ENCODE measurements around the gene HS3ST1.

Gene HS3ST1

DNA sequence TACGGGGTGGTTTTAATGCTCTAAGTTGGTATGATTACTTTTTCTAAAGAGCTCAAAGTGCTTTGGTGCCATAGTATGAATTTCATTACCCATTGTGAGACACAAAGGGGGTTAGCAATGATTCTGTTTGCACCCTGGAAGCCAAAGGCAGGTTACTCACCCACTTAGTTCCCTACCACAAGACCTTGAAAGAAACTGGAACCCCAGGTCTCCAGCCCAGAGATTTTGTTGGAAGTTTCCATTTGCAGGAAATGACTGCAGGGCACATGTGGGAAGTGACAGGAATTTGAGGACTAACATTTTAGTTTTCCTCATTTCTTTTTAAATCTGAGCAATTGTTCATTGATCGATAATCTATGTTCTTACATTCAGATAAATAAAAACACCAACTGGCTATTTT lies 1.8 kb upstream of the HS3ST1 start:
- no peak for DNase-seq

DNA sequence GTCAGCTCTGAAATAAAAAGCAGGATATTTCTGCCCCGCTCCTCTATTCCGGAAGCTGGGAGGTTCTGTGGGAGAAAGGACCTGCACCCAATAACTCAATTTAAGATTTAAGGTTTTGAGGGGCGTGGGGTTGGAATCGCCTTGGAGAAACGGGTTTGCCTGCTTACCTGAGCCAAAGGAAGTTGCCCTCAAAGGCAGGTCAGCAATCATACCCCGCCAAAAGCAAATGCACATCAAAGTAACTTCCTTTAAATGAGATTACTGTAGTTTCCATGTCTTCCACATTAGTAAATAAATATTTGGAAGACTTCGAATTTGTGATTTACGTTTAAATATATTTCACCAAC lies 978 bp upstream of the HS3ST1 start:
- DNase-seq: no peak

DNA sequence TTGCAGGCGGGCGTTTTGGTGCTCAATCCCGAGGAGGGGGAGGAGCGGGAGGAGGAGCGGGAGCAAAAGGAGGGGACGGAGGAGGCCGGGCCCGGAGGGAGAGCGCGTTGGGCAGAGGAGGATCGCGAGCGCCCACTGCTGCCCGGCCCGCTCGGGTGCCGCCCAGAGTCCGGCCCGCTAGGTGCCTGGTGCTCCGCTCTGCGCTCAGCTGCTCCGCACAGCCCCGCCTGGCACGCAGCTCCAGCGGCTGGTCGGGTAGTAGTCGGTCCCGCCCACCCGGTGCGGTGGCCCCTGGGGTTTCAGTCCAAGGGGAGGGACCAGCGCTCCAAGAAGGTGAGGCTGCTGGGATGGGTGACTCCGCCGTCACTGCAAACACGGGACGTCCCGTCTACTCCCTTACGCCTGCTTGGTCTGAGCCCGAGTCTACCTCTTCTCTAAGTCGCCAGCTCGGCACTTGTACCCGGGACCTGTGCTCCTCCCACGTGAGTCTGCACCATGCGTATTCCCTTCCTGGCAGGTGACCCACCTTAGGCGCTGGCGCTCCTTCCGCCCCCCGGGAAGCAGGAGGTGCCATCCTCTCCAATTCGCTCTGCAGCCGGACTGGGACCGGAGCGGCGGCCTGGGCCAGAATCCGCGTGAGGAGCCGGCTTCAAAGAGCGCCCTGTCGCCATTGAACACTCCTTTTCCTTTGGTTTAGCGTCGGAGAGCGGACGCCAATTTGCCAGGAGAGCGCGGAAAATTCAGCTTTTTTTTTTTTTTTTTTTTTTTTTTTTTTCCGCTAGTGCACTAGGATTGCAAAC lies 405 bp upstream of the HS3ST1 start:
- DNase-seq: peak; percentile 77

DNA sequence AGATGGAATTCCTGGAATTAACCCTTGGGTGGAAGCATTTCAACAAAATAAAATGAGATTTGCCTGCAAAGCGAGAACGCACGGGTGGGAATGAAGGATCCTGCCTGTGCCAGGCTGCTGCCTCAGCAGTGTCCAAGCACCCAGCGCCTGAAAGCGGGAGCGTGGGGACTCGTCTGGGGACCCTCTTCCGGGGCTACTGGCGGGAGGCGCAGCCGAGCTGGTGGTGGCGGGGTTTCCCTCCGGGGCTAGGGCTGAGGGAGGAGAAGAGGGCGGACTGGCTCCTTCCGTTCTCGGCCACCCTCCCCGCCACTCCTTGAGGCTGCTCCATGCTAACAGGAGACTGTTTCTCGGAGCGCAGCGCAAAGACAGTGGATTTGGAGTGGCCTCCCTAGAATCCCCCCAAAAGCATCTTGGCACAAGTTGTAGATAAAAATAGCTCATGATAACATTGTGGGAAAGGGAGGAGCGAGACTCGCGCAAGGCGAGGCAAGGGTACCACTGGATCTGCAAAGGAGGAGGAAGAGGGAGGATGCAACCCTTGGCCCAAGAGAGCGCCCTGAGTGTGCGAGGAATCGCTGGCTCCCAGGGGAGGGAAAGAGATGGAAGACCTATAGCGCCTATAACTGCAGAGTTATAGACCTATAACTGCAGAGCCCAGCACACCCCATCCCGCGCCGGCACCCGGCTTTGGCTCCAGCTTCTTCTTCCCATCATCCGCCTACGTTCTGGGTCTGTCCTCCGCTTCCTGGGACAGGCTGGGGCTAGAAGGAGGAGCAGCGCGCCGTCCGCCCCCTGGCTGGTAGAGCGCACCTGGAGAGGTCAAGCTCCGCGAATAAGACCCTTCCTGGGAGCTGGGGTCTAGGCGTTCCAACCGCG lies 1.3 kb downstream of the HS3ST1 start:
- no peak for DNase-seq

DNA sequence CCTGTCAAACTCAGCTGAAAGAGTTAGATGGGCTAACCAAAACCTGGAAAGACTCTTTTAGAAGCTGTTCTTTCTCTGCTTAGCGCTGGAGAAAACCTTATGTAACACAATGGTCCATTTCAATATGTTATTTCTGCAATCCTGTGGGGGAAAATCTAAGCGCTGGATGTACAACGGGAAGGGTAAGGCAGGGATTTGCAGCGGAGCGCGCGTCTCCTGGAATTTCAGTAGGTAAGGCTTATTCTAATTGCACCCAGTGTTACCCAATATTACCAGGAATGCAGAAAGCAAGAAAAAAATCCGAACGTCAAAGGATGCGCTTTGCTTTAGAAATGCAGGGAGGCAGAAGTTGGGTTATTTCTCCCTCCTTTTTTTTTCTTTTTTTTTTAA lies 2.0 kb downstream of the HS3ST1 start:
- no peak for DNase-seq

DNA sequence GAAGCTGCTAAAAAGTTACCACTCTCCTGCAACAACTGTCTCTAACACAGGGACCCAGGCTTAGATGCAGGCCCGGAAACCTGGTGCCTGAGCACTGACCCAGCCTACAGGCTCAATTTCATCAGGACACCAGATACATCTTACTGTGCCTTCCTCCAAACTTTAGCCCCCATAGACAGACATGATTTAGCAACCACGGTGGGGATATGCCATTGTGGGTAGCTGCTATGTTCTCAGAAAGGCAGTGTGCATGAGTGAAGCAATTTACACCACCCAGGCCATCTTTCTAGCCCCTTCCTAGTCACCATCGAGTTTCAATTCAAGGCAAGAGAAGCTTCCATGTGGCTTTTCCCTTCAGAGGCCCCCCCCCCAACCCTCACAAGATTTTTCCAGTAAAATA lies 2.7 kb downstream of the HS3ST1 start:
- DNase-seq: no peak

DNA sequence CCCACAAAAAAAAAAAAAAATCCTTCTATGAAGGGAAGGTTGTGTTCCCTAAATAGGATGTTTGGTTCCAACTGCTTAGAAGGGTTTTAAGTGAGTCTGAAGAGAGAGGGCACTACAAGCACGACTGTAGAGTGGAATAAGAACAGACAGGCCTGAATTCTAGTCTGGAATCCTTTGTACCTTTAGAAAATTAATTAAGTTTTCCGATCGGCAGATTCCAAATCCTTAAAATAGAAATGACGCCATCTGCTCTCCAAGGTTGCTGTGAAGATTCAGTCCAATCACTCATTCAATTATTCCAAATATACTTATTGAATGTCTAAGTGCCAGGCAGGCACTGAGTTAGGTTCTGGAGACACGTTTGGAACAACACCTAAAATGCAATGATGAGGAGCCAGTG lies 3.8 kb downstream of the HS3ST1 start:
- no peak for DNase-seq

DNA sequence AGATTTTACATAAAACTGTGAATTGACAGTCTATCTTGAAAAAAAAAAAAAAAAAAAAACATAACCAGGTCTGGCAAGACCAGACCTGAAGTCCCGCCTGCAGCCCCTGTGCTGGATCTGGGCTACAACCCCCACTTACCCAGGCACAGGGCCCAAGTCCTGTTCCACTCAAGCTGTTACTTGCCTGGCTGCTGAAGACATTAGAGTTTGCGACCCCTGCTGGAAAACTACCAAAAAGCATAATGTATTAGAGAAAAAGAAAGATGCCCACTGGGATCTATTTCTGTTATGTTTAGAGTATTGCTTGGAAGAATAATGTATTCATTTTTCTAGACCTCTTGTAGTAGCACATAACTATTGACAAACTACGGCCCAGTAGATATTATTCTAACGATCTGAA lies 4.7 kb downstream of the HS3ST1 start:
- DNase-seq: no peak

DNA sequence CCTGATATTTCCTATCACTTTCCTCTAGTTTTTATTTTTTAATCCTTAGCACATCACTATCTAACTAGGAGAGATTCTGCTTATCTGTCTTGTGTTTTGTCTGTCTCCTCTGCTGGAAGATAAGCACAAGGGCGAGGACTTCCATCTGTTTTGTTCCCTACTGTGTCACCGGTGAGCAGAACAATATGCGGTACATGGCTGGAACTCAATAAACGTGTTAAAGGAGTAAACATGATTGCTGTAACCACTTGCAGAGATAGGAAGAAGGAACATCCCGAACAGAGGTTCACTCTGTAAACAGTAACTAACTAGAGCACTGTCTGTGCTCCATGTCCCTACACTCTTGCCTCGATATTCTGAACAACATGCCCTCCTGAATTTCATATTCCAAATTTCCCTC lies 5.2 kb downstream of the HS3ST1 start:
- no peak for DNase-seq

DNA sequence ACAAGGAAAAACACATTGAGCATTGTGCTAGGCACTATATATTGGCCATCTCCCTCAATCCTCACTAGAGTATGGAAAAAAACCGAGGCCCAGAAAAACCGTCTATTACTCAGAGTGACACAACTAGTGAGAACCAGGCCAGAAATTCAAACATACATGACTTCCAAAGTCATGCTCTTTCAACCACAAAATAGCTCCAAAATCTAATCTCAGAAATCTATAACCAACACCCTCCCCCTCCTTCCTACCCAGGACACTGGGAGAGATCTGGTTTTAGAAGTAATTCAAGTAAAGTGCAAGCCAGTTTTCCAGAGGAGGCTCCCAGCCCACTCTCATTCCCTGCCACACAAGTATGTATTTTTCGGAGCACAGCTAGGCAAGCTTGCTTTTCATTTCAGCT lies 7.6 kb downstream of the HS3ST1 start:
- DNase-seq: no peak

DNA sequence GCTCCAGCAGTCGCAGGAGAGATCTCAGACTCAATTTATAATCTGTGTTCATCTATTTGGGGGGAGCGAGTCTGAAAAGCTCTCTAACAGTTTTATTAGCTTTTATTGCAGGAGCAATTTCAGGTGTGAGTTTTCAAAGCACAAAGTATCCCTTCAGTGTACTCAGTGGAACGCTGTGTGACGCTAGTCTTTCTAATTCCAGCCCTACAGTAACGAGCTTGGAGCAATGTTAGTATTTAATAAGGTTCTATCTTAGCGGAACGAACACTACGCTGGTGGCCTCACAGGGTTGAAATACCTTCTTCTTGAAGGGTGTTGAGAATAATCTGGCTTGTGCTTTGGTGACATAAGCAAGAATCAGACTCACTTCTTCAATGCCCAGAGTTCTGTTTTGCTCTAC lies 8.4 kb downstream of the HS3ST1 start:
- peak; percentile 32 for DNase-seq

DNA sequence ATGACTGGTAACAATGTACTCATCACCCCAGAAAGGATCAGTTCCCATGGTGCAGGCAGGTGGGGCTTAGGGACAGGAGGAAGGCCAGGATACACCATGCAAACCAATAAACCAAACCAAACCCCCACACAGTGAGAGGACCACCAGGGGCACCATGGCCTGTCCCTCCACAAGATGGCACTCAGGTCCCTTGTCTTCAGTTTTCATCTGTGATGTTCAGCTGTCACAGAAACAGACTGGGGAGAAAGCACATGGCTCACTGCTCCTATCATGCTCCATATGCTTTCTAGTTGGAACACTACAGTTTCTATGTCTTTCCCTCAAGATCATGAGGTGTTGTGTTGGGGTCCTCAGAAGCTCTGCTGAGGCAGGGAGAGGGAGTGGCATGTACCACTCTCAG lies 10.1 kb downstream of the HS3ST1 start:
- DNase-seq: no peak

DNA sequence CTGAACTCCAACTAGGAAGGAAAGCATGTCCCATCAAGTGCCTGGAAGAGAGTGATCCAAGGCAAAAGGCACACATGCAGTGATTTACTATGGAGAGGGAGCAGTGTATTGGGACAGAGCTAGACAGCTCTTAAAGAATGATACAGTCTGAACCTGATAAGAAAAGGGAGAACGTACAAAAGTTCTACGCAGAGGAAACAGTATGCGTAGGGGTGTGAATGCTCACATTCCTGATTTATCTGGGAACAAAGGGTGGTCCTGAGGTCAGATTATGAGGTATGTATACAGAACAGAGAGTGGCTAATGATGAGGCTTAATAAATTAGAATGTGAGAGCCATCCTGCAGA lies 12.0 kb downstream of the HS3ST1 start:
- no peak for DNase-seq

DNA sequence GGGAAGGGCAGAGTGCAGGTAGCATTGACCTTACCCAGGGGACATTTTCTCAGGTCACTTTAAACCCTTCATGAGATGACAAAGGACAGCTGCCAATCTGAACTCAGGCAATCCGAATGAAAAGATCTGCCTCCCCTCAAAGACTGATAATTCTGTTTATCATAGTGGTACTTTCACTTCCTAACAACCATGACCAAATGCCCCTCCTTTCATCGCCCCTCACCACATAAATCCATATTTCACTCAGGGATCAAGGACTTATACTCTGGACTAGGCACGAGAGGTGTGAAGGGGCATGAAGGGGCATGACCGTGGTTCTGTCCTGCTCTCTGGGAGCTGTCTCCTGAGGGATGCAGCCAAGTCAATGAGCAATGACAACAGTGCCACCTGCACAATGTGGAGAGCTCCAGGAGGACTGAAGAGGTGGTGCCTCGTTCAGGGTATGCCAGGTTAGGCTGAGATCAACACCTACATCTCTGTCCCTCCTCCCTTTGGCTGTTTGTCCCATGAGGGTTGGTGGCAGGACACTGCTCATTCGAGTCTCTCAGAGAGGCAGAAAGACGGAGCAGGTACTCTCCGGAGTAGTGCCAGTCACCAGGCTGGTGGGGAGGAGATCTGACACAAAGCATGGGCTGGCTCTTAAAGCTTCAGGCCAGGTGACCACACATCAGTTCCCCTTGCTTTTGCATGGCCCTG lies 12.5 kb downstream of the HS3ST1 start:
- DNase-seq: peak; percentile 37

DNA sequence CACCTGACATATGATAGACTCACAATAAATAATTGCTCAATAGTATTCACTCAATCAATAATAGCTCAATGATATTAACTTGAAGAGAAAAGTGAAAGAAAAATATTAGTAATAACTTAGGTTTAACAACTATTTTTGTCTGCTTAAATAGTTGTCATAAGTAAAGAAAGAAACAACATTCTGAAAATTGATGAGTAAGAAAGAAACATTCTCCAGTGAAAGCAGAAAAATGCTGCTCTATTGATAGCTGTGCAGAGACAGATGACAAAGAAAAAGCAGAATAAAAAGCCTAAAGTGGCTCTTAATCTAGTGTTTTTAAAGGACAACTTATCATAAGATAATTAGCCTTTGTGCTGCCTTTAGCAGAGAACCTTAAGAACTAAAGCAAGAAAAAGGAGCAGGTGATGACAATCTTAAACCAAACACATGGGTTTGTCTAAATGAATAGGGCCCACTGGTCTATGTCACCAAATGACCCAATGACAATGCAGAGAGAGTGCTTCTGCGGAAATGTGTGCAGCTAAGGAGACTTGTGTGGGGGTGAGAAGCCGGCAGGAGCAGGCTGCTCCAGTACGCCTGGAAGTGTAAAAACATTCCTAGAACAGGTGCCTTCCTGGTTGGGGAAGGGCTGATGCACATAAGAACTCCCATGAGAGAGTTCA lies 13.2 kb downstream of the HS3ST1 start:
- DNase-seq: peak; percentile 47

DNA sequence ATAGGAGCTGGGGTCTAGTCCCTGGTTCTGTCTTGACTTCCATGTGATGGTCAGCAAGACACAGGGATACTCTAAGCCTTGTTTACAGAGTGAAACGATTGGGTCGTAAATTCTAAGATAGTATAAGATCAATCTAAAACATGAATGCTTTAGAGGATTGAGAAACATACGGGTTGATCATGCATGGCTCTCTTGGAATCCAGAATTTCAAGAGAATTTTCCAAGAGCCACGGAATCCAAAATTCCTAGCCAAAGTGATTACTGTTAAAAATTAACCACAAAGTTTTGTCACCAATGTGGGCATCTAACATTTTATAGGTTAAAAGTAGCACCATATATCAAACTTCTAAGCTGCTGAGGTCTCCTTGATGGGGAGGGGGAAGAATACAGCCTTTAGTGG lies 16.5 kb downstream of the HS3ST1 start:
- no peak for DNase-seq

DNA sequence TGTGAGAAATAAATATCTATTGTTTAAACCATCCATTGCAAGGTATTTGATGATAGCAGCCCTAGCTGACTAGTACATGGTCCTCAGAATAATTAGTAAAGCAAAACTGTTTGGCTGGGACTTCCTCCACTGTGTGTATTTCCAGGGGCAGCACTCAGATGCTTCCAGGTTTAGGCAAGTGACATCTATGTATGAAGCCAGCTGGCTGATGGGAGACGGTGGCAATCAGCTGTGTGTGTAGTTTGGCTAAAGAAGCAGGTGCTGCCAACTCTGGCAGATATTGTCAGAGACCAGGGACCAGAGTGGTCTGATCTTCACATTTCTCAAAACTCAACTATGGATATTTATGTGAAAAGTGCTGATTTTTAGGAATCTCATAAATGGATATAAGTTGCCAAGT lies 19.1 kb downstream of the HS3ST1 start:
- DNase-seq: no peak

DNA sequence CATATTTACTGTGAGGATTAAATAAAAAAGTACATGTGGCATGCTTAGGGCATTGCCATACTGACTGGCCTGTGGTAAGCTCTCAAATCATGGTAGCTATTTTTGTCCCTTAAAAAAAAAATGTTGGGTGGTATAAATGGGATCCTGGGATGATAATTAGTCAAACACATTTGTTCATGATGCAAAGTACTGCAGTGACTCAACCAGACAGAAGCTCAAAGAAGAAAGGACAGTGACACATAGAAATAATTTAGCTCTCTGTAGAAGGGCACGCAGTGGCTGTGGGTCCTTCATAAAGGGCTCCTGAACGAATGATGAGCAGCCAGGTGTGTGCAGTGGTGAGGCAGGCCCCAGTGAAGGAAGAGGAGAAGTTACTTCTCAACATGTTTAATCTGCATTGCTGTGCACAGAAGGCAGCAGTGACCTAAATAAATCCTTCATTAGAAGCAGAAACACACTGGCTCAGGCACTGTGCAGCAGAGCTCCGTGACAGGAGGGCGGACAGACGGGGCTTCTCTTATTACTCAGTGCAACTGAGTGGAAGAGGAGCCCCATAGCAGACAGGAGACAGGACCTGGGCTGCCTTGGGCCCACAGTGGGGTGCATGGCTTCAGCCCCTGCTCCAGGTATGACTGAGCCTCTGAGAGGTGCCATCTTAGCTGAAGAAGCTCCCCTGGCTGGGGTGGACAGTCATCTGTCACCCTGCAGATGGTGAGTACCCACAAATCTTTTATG lies 20.3 kb downstream of the HS3ST1 start:
- DNase-seq: no peak

DNA sequence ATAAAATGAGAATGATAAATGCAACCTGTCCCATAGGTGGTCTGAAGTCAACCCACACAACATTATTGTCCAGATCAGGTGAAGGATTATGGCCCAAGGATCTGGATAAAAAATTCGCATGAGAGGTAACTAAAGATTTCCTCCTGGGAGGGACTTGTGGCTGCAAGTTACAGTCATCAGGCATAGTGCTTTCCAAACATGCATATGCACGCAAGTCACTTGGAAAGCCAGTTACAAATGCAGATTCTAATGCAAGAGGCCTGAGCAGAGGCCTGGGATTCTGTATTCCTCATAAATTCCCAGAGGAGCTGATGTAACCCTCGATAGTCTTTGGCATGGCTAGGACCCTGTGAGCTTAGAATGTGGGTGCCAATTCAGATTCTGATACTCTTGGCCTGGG lies 21.1 kb downstream of the HS3ST1 start:
- DNase-seq: no peak

DNA sequence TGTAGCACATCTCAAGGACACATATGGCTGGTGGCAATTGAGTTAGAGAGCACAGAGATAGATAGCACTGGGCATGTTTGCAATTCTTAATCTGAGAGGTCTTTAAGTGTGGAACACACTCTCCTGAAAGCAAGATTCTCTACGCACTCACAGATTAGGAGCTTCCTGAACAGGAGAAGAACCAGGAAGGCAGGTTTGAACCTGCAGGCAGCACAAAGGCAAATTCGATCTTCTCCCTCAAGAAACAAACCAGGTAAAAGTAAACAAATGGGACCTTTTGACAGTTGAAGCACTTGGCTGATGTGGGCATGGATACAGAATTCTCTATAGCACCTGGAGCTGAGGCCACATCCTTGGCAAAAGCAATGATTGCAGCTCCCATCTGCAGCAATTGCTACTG lies 24.3 kb downstream of the HS3ST1 start:
- peak; percentile 94 for DNase-seq

DNA sequence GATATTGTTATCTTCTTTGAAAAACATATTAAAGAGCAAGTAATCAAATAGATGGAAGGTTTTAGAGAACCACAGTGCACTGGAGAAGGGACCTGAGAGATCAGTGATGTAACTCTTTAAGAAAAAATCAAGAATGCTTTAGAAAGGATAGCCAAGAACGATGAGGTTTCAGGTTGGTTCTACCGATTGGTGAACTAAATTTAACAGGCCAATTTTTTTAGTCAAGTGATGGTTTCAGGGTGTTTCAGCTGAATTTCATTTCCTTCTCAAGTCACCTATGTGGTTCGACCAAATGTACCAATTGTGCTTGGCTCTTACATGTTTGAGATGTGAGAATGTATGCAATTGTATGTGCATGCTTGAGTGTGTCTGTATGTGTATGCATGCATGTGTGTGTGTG lies 26.5 kb downstream of the HS3ST1 start:
- no peak for DNase-seq

DNA sequence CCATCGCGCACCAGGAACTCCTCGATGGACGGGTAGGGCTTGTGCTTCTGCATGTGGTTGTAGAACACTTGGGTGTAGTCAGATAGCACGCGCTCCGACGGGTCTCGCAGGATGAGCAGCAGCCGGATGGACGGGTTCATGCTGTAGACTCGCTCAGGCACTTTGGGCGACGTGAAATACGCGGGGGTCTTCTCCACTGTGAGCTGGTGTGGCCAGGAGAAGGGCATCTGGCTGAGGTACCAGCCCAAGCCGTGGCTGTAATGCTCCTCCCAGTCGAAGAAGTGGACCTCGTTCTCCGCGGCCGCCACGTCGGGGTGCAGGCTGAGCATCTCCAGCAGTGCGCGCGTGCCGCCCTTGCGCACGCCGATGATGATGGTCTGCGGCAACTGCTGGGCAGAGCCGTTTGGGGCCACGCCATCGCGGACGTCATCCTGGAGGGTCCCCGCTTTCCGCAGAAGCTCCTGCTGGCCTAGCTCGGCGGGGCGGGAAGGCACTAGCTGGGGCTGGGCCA lies 29.2 kb downstream of the HS3ST1 start:
- no peak for DNase-seq
